Neural progenitor cell (in vitro differentiated cells): ENCODE results near the gene PDE11A.

Experiments
- CTCF ChIP-seq: fragments of 200-600 bp; sonication (generic); IDR thresholded peaks from 2 replicates; pipeline ENCODE4 v1.5.1; 2017; ENCODE audit warnings: antibody characterized with exemption, mild to moderate bottlenecking
- EZH2 ChIP-seq: fragments of 200-600 bp; sonication (generic); IDR thresholded peaks from 2 replicates; pipeline ENCODE4 v1.6.1; 2017; ENCODE audit warnings: antibody characterized with exemption, mild to moderate bottlenecking, moderate library complexity

- TF ChIP-seq CTCF, result no peak
- no peak for TF ChIP-seq EZH2
These were observed 133.4 kb downstream of the PDE11A start for GRCh38 chr2:177939211-177939610.
